ENCODE data around the gene SMOC1. TPM values are rescaled to one million over a fixed set of nuclear protein-coding genes. Genes with fewer than 3 reads are reported as not detected.

Gene SMOC1
- total and polyA plus RNA-seq, 9 of the 15 experiments (the other 6 are each of a cell fraction or from before 2014, with no cell fraction given), result 0.04 TPM; not detected in 8

DNA sequence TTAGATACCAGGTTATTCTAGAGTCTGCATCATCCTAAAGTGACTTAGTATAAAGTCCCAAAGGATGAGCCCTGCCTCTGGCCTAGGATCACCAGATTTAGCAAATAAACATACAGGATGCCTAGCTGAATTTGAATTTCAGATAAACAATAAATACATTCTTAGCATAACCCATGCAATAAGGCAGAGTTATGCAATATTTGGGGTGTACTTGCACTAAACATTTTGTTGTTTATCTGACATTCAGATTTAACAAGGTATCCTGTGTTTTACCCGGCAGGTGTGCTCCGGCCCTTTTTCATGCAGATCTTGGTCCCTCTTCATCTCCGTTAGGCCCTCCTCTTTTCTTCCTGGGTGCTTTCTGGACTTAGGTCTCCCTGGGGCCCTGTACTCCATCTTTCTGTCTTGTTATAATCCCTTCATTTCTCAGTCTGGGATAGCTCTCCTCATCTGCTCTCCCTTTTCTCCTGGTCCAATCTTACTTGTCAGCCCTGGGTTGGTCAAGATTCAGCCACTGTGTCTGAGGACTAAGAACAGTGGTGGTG lies 18.1 kb upstream of the SMOC1 start (continued):
- TF ChIP-seq, protein P1, sequence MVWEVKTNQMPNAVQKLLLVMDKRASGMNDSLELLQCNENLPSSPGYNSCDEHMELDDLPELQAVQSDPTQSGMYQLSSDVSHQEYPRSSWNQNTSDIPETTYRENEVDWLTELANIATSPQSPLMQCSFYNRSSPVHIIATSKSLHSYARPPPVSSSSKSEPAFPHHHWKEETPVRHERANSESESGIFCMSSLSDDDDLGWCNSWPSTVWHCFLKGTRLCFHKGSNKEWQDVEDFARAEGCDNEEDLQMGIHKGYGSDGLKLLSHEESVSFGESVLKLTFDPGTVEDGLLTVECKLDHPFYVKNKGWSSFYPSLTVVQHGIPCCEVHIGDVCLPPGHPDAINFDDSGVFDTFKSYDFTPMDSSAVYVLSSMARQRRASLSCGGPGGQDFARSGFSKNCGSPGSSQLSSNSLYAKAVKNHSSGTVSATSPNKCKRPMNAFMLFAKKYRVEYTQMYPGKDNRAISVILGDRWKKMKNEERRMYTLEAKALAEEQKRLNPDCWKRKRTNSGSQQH (CRISPR knock-in tag; IDR thresholded peaks at IDR 0.05), result no peak
- no peak for TF ChIP-seq ZC3H4 (CRISPR knock-in tag; IDR thresholded peaks at IDR 0.05; ENCODE audit: borderline replicate concordance)
- no peak for TF ChIP-seq ZNF197 (CRISPR knock-in tag; IDR thresholded peaks at IDR 0.05; ENCODE audit: low read depth)
- TF ChIP-seq, protein P2, sequence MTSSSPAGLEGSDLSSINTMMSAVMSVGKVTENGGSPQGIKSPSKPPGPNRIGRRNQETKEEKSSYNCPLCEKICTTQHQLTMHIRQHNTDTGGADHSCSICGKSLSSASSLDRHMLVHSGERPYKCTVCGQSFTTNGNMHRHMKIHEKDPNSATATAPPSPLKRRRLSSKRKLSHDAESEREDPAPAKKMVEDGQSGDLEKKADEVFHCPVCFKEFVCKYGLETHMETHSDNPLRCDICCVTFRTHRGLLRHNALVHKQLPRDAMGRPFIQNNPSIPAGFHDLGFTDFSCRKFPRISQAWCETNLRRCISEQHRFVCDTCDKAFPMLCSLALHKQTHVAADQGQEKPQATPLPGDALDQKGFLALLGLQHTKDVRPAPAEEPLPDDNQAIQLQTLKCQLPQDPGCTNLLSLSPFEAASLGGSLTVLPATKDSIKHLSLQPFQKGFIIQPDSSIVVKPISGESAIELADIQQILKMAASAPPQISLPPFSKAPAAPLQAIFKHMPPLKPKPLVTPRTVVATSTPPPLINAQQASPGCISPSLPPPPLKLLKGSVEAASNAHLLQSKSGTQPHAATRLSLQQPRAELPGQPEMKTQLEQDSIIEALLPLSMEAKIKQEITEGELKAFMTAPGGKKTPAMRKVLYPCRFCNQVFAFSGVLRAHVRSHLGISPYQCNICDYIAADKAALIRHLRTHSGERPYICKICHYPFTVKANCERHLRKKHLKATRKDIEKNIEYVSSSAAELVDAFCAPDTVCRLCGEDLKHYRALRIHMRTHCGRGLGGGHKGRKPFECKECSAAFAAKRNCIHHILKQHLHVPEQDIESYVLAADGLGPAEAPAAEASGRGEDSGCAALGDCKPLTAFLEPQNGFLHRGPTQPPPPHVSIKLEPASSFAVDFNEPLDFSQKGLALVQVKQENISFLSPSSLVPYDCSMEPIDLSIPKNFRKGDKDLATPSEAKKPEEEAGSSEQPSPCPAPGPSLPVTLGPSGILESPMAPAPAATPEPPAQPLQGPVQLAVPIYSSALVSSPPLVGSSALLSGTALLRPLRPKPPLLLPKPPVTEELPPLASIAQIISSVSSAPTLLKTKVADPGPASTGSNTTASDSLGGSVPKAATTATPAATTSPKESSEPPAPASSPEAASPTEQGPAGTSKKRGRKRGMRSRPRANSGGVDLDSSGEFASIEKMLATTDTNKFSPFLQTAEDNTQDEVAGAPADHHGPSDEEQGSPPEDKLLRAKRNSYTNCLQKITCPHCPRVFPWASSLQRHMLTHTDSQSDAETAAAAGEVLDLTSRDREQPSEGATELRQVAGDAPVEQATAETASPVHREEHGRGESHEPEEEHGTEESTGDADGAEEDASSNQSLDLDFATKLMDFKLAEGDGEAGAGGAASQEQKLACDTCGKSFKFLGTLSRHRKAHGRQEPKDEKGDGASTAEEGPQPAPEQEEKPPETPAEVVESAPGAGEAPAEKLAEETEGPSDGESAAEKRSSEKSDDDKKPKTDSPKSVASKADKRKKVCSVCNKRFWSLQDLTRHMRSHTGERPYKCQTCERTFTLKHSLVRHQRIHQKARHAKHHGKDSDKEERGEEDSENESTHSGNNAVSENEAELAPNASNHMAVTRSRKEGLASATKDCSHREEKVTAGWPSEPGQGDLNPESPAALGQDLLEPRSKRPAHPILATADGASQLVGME (CRISPR knock-in tag; IDR thresholded peaks at IDR 0.05), result no peak
- no peak for TF ChIP-seq XRCC4 (IDR thresholded peaks at IDR 0.05; ENCODE audit: extremely low read depth, insufficient read depth, insufficient read length)
- TF ChIP-seq ZFP30 (CRISPR knock-in tag; IDR thresholded peaks at IDR 0.05; ENCODE audit: borderline replicate concordance), result no peak
- TF ChIP-seq SREBF1 (IDR thresholded peaks at IDR 0.05; ENCODE audit: borderline replicate concordance, low read depth, low read length), result no peak
